GM13976 (cell line): Measurements from ENCODE around the gene DNAH6.

ENCODE experiments used
- DNase-seq: peaks from one replicate; pipeline ENCODE4 v3.0.0; 2012; ENCODE audit warnings: low spot score
- CTCF ChIP-seq: IDR thresholded peaks from 2 replicates; pipeline ENCODE4 v1.5.1; 2012; ENCODE audit warnings: borderline replicate concordance, mild to moderate bottlenecking; ENCODE audit not compliant: insufficient read depth; ENCODE audit errors: extremely low read depth, missing control alignments, control extremely low read depth
- in situ Hi-C: fragments of 300-500 bp; cut with MboI; formaldehyde crosslinking; loops from one replicate; pipeline ENCODE4 v1.12.0; 2022; ENCODE audit warnings: low sequenced_read_pairs, mixed read lengths, inconsistent platforms; ENCODE audit not compliant: unreplicated experiment

The DNAH6 gene

GRCh38 chr2:84811839-84812431 is 295.6 kb downstream of the DNAH6 start:
- TF ChIP-seq CTCF: no peak
- in situ Hi-C loops: no loop called here
- DNase-seq: no peak

GRCh38 chr2:84815146-84815545 is 298.8 kb downstream of the DNAH6 start:
- no peak for DNase-seq
- no peak for TF ChIP-seq CTCF
- in situ Hi-C loops: no loop called here

- DNase-seq: no peak
- no peak for TF ChIP-seq CTCF
- in situ Hi-C loops: no loop called here
Observed at GRCh38 chr2:84816426-84817026, 300.2 kb downstream of the DNAH6 start.

- TF ChIP-seq CTCF: no peak
- DNase-seq: peak; percentile 68
- in situ Hi-C loops: no loop called here
Observed at GRCh38 chr2:84817239-84817655, 300.9 kb downstream of the DNAH6 start.

- DNase-seq: no peak
- in situ Hi-C loops: no loop called here
- no peak for TF ChIP-seq CTCF
Observed at GRCh38 chr2:84821806-84822205, 305.5 kb downstream of the DNAH6 start.

- no peak for DNase-seq
- TF ChIP-seq CTCF: no peak
- in situ Hi-C loops: no loop called here
Observed at GRCh38 chr2:84823229-84823628, 306.9 kb downstream of the DNAH6 start.

- no peak for DNase-seq
- no peak for TF ChIP-seq CTCF
- in situ Hi-C loops: no loop called here
Observed at GRCh38 chr2:84823788-84824187, 307.5 kb downstream of the DNAH6 start.
